ENCODE data around the gene CD7. TPM values are rescaled to one million over a fixed set of nuclear protein-coding genes. Genes with fewer than 3 reads are reported as not detected.

CD7 gene
- polyA plus RNA-seq, 3 donors, result 0.38 to 3.6 (median 0.42) TPM

DNA sequence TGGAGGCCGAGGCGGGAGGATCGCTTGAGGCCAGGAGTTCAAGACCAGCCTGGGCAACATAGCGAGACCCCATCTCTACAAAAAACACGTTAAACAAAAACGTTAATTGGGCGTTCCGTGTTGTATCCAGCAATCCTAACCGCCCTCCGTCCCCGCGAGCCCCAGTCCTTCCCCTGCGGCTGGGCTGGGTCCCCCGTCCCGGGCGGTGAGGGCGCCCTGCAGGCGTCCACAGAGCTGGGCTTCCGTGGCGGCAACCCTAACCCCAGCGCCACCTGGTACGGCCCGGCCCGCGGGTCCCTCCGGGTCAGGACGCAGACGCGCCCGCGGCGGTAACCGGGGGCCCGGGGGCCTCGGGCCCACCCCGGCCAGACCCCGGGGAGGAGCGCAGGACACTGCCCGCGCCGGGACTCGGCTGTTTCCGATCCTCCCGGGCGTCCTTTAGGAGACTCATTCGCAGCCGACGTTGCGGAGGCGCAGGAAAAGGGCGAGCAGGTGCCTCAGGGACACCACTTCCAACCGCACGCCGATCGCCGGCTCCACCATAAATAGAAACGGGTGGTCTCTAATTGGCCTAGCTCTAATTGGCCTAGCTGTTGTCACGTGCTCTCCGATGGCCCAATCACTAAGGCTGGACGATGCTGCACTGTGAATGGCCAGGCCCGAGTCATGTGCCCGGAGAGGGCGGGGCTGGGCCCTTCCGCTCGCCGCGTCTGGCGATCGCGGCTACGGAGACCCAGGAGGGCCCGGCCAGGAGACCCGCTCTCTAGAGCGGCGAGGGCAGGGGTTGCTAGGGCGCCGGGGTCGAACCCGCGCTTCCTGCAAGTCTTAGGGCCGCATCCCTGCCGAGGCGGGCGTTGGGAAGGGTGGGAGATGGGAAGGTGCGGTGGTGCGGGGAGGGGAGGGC lies 24.9 kb downstream of the CD7 start:
- no peaks in the 10 kb centered on the region for H4K20me1 ChIP-seq (ENCODE audit: insufficient read depth, low read length)
- Mint-ChIP-seq H3K27ac (peak overlapping the region; percentile 79 to 92 (median 89)), H3K4me3 (peak overlapping the region; percentile 78 to 89), H3K4me1 (peaks cover 54% of the 10 kb centered on the region), H3K27me3 (ENCODE audit: low read depth in 3 of 3) (peaks cover 0 to 6% (median 5%) of the 10 kb centered on the region in 3 donors), H3K36me3 (no peaks in the 10 kb centered on the region), H3K9me3 (peaks cover 0 to 5% (median 0%) of the 10 kb centered on the region in 7 donors)
- no peaks in the 10 kb centered on the region for H3K36me3 ChIP-seq (replicated peaks in 1 of 2; ENCODE audit: control insufficient read depth in 1 of 2, insufficient read depth in 2 of 2, low read length in 2 of 2)
- H3K79me2 ChIP-seq (ENCODE audit: insufficient read depth, low read length), result peaks cover 8% of the 10 kb centered on the region
- H3K4me3 ChIP-seq (replicated peaks in 1 of 3; ENCODE audit: low read depth in 2 of 3, low read length in 3 of 3), result peak overlapping the region; percentile 51 to 91 (median 62)
- peak overlapping the region; percentile 79 for H2AFZ ChIP-seq (ENCODE audit: insufficient read depth, low read depth, low read length, poor library complexity, severe bottlenecking)
- DNase-seq, result peak; percentile 93 to 98 (median 95)
- H3K27me3 ChIP-seq (ENCODE audit: control insufficient read depth in 2 of 2, insufficient read depth in 2 of 2, low read length in 2 of 2), result no peaks in the 10 kb centered on the region
- peaks cover 38 to 46% of the 10 kb centered on the region in 2 donors for H3K4me1 ChIP-seq (ENCODE audit: control insufficient read depth in 1 of 2, insufficient read depth in 2 of 2, low read length in 2 of 2)
- H3K4me2 ChIP-seq (replicated peaks; ENCODE audit: extremely low read depth, low read length, poor library complexity, severe bottlenecking), result peak overlapping the region; percentile 91
- 3% methylated on average over 85 of the region's 86 CpGs for WGBS (ENCODE audit: insufficient coverage)
- no peak for TF ChIP-seq CTCF (IDR thresholded peaks at IDR 0.05)
- intact Hi-C loops (cut with micrococcal nuclease), result loop anchor here in 1 of 2 donors (10.0 kb wide), 2 partner anchors 58 to 162 kb away; partner anchors contain the start of genes CYBC1 and NARF
- H3K27ac ChIP-seq (ENCODE audit: low read depth in 1 of 2, low read length in 2 of 2), result peak overlapping the region; percentile 85 to 90
- peak overlapping the region; percentile 95 for H3K9ac ChIP-seq (ENCODE audit: insufficient read depth, low read length, poor library complexity, severe bottlenecking)
- no peaks in the 10 kb centered on the region for H3K9me3 ChIP-seq (replicated peaks in 1 of 2; ENCODE audit: control insufficient read depth in 1 of 2, insufficient read depth in 1 of 2, low read length in 2 of 2)

DNA sequence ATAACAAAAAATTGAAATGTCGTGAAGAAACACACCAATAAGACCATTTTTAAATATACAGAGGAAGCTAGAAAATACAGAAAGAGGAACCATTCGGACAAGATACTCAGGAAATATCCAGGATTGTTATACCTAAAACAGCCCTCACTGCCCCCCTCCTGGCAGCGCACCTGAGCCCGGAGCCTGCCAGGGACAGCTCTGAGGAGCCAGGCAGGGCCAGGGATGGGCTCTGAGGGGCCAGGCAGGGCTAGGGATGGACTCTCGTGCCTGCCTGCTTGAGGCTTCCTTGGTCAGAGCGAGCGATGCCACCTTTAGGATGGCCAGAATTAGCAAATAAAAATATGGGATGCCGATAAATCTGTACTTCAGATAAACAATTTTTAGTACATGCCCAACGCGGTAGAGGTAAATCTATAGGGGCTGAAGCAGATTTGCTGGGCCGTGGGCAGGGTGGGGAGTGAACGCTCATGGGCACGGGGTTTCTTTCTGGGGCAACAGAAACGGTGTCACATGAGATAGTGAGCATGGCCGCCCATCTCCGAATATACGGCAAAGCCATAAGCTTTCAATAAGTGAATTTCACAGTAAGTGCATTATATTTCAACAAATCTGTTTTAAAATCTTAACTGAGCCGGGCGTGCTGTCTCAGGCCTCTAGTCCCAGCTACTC lies 25.7 kb downstream of the CD7 start:
- no peaks in the 10 kb centered on the region for H3K36me3 ChIP-seq (replicated peaks in 1 of 2; ENCODE audit: control insufficient read depth in 1 of 2, insufficient read depth in 2 of 2, low read length in 2 of 2)
- H3K36me3 Mint-ChIP-seq, result no peaks in the 10 kb centered on the region
- H3K27ac Mint-ChIP-seq, result peak overlapping the region; percentile 28 to 83 (median 71)
- H3K27me3 ChIP-seq (ENCODE audit: control insufficient read depth in 2 of 2, insufficient read depth in 2 of 2, low read length in 2 of 2), result no peaks in the 10 kb centered on the region
- peak overlapping the region; percentile 95 for H3K9ac ChIP-seq (ENCODE audit: insufficient read depth, low read length, poor library complexity, severe bottlenecking)
- H3K4me2 ChIP-seq (replicated peaks; ENCODE audit: extremely low read depth, low read length, poor library complexity, severe bottlenecking), result peak overlapping the region; percentile 91
- H3K9me3 ChIP-seq (replicated peaks in 1 of 2; ENCODE audit: control insufficient read depth in 1 of 2, insufficient read depth in 1 of 2, low read length in 2 of 2), result no peaks in the 10 kb centered on the region
- peak overlapping the region; percentile 79 for H2AFZ ChIP-seq (ENCODE audit: insufficient read depth, low read depth, low read length, poor library complexity, severe bottlenecking)
- H3K79me2 ChIP-seq (ENCODE audit: insufficient read depth, low read length), result peaks cover 8% of the 10 kb centered on the region
- H3K9me3 Mint-ChIP-seq, result peaks cover 0 to 9% (median 0%) of the 10 kb centered on the region in 7 donors
- WGBS (ENCODE audit: insufficient coverage), result 70% methylated on average over 15 of the region's 19 CpGs
- peak overlapping the region; percentile 51 to 91 (median 62) for H3K4me3 ChIP-seq (replicated peaks in 1 of 3; ENCODE audit: low read depth in 2 of 3, low read length in 3 of 3)
- no peak for TF ChIP-seq CTCF (IDR thresholded peaks at IDR 0.05)
- peak overlapping the region; percentile 65 to 76 for H3K4me3 Mint-ChIP-seq
- H4K20me1 ChIP-seq (ENCODE audit: insufficient read depth, low read length), result no peaks in the 10 kb centered on the region
- H3K27ac ChIP-seq (ENCODE audit: low read depth in 1 of 2, low read length in 2 of 2), result peak overlapping the region; percentile 85 to 90
- H3K4me1 Mint-ChIP-seq, result peaks cover 50% of the 10 kb centered on the region
- H3K4me1 ChIP-seq (ENCODE audit: control insufficient read depth in 1 of 2, insufficient read depth in 2 of 2, low read length in 2 of 2), result peaks cover 34 to 46% of the 10 kb centered on the region in 2 donors
- peaks cover 0 to 5% (median 4%) of the 10 kb centered on the region in 3 donors for H3K27me3 Mint-ChIP-seq (ENCODE audit: low read depth in 3 of 3)
- intact Hi-C loops (cut with micrococcal nuclease), result loop anchor here in 1 of 2 donors (10.0 kb wide), 2 partner anchors 57 to 163 kb away; partner anchors contain the start of genes CYBC1 and NARF
- DNase-seq, result no peak

Data from CD14-positive monocyte (primary cell).